HG03064 (cell line): ENCODE measurements around the gene PITPNM3.

Source experiments
- ATAC-seq: cut with Tn5 transposase; IDR thresholded peaks from one replicate; pipeline ENCODE4 v1.9.1; 2021; ENCODE audit warnings: low read depth; ENCODE audit not compliant: unreplicated experiment

The PITPNM3 gene

DNA sequence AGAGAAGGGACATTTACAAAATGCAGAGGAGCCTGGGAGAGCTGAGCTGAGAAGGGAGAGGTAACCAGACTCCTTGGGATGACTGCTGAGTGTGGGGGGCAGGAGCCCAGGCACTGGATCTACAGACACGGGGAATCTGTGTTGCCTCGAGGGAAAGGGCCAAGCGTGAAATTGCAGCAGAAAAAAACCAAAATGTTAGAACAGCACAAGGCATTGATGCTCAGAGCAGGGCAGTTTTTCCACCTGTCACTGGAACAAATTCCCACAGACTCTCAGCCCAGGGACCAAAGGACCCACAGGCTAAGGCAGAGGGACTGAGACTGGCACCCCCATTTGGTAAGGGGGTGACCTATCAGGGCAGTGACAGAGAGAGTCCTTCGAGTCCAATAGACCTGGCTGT, 2.0 kb downstream of the PITPNM3 start:
- no peak for ATAC-seq

DNA sequence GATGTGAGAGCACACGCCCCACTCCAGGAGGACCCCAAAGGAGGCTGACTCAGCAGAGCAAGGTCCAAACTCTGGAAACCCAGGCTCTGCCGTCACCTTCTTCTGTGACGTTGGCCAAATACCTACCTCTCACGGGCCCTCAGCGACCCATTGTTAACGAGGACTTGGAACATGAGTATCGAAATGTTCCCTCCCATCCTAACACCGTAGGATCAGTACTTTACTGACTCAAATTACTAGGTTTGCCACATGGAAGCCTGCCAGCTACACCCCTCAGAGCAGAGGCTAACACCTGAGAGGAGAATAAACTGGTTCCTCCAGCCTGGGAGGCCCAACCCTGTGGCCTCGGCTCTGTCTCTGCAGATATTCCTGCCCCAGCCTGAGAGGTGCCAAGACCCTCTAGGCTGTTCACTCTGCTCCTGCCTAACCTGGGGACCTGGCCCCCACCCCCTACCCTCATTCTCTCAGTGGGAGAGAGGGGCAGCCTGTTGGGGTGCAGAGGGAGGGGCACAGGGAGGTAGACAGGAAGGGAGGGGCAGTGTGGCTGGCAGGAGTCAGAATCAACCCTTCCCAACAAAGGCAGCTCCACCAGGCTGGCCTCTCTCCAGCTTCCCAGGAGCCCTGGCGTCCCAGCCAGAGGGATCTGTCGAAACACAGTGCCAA, 4.4 kb downstream of the PITPNM3 start:
- no peak for ATAC-seq

DNA sequence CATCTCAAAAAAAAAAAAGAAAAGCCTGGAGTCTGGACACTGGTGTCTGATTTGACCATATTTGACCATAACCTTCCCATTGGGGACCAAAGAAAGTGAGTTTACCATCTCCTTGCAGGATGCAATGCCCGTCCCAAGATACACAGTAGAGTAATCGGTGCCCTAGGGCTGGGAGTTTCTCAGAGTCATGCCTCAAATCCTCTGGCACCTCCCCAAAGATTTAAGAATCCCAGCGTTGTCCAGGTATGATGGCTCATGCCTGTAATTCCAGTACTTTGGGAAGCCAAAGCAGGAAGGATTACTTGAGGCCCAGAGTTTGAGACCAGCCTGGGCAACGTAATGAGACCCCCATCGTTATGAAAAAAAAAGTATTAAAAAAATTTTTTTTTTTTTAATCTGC, 5.0 kb downstream of the PITPNM3 start:
- ATAC-seq, result no peak

DNA sequence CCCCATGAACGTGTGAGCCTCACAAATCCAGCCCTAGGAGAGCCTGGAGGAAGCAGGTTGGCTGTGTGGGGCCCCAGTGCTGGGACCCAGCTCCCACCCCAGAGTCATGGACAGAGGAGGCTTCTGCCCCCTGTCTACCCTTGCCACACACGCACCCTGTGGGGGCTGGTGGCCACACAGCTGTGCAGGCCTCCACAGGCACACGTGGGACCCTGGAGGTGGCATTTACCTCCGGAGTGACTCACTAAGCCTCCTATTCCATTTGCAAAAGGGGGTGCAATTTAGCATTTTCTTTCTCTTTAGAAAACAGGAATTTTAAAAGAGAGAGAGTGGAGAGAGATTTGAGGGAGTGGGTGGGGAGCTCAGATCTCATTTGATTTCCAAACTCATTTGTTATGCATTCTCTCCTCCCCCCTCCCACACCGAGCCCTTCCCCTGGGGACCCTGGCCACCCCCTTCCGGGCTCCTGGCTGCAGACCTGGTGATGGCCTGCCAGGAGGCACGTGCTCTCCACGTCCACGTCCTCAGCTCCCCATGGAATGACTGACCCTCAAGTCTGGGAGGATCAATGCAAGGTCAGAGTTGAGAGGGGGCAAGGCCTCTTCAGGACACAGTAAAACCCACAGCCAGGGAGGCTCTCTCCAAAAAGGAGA, 6.8 kb downstream of the PITPNM3 start:
- ATAC-seq, result no peak

DNA sequence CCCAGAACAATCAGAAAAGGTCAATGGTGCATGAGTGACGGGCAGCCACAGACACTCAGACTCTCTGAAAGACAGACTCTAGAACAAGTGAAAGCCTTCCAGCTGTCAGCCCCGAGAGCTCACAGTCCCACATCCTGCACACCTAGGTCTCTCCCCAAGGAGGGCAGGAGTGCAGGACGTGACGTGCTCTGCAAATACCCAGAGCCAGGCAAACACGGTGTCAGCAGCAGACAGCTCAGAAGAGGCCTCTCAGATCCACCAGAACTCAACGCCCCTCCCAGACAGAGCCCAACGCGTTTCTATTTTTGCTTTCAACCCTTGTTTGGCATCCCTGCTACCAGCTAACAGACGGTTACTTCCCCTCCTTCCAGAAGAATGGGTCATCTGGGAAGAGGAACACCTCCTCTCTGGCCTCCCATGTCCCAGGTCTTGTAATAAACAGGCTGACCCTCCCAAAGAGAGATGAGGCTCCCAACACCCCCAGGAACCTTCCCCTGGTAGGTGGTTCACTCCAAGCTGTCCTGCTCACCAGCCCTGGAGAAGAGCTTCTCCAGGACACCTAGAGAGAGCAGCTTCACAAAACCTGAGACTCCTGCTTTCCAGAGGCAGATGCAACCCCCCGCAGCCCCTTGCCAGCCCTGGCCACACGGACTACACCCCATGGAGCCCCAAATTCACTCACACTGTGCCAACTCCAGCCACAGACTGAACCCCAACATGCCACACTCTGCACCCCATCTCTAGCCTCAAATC, 7.6 kb downstream of the PITPNM3 start:
- ATAC-seq, result no peak

DNA sequence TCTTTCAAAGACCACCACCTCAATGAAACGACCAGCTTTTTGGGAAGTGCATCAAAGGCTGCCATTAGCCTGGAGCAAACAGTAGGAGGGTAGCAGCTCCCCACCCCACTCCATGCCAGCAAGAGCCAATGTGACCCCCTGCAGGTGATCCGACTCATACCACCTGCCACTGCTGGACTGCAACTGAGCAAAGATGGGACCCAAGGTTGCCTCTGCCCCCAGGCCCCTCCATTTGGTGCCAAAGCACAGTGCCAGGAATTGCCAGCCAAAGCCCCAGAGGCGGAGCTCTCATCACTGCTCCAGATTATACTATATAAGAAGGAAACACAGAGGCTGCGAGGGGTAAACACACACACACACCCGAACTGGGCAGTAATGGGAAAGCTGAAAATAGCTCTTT, 8.3 kb downstream of the PITPNM3 start:
- no peak for ATAC-seq

DNA sequence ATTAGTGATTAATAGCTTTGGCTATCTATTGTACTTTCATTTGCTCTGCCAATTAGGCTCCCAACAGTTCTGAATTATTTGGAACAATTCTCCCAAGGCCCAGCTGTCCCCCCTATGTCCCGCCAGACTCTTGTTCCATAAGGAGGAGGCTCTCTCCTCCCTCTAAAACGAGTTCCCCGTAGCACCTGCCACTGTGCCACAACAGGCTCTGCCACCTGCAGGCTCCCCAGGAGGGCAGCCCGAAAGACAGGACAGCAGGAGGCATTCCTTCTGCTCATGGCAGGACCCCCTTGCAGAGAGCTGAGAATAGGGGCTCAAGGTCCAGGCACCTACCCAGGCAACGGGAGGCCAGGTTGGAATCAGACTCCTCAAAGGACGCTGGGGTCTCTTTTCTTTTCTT, 9.0 kb downstream of the PITPNM3 start:
- ATAC-seq, result no peak

DNA sequence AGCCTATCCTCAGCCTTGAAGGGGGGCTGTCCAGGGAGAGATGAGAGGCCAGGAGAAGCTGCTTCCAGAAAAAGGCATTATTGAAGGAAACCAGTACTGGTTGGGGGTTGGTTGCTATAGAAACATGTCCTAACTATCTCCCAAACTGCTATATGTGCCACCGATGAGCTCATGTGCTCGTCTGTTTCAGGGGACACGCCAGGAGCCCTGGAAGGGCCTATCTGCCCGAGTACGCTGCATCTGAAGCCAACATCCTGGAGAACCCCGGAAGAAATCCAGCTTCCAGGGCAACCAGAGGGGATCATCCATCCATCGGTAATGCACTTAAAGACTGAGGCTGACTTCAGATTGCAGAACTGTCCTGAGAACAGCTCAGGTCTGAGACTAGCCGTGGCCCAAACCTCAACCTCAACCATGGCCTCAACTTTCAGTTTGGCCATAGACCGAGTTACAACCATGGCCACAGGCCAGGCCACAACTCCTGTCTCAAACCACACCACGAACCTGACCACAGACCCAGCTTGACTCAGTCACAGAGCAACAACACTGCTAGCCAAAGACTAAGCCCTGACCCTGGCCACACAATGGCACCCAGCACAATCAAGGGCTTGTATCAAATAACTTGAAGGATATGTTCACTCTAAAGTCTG, 10.2 kb downstream of the PITPNM3 start:
- no peak for ATAC-seq

DNA sequence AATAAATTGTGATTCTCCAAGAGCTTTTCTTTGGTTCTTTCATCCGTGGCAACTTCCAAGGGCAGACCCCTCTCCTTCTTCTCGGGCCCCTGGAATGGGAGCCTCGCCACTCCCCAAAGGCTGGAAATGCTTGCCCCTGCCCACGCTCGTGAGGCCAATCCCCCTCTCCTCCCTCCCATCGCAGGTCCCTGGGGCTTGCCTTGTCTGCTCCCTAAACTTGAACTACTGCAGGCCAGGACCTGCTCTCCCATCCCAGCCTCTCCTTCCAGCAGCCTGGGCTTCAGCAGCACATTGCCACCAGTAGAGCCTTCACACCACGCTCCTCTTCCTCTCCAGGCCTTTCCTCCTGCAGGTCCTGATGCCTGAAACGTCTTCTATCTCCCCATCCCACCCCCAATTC, 11.1 kb downstream of the PITPNM3 start:
- ATAC-seq, result no peak

DNA sequence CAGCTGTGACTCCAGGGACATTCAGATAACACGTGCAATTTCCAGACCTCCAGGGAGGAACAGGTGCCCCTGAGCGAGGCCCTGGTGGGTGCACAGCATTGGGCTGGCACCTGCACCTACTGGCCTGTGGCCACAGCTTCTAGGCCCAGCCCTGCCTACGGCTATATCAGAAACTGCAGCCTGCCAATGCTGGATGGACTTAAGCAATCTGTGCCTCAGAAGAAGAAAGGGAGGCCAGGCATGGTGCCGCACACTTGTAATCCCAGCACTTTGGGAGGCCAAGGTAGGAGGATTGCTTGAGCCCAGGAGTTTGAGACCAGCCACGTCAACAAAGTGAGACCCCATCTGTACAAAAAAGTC, 12.4 kb downstream of the PITPNM3 start:
- no peak for ATAC-seq

DNA sequence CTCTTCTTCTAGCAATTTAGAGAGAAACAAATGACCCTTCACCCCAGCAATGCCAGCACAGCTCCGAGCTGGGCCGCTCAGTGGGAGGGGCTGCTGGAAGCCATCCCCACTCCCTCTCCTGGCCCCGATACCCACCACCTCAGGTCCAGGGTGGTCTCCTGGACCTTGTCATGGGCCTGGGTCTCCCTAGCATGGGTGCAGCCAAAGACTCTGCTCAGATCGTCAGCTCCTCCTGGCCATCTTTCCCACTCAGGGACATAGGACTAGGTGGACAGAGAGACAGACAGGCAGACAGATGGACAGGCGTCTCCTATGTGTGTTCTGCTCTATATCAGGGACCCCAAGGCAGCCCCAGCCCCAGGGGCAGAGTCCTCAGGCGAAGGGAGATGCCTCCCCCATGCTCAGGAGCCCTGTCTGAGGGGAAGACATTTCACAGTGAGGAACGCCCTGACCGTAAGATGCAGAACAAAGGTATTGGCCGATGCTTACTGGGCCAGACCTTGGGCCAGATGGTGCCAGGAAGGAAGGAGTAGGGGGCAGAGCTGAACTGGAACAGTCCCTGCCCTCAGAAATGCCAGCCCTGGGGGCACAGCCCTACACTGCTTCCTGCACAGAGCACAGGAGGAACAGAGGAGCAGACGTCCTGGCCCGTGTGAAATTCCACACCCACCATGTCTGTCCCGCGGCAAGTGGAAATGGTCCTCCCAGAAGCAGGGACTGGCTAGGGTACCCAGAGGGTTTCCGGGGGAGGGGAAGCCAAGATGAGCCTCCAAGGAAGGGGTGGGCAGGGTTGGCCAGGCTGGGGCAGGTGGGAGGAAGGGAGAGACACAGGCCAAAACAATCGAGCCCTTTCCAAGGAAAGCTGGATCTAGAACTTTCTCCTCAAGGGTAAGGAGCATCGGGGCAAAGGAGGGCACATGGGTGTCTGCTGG, 13.0 kb downstream of the PITPNM3 start:
- ATAC-seq, result no peak

DNA sequence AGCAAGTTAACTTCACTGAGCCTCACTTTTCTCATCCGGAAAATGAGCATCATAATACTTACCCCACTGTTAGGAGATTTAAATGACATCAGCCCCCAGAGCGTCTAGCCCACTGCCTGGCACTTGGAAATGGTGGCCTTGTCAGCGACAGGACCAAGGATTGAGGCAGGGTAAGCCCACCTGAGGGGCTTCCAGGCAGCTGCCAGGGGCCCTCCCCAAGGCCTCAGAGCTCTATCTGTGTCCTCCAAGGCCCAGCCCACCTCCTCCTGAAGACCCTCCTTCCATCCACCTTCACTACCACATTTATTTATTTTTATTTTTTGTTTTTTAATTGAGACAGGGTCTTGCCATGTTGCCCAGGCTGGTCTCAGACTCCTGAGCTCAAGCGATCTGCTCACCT, 13.8 kb downstream of the PITPNM3 start:
- no peak for ATAC-seq

DNA sequence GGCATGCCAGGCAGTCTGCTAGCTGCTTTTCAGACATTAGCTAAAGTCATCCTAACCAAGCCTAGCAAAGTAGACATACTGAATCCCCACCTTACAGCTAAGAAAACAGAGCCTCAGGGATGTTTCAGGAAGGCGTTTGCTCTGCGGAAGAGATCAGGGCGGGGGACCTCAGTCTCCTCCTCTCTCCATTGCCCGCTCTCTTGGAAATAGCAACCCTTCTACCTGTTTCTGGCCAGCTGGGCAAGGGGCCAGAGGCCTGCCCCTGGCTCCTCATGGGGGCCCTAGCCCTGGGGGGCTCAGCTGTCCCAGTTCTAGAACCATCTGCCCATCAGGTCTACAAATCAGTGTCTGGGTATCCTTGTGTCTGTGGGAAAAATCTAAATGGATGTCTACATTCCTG, 14.5 kb downstream of the PITPNM3 start:
- ATAC-seq, result no peak

DNA sequence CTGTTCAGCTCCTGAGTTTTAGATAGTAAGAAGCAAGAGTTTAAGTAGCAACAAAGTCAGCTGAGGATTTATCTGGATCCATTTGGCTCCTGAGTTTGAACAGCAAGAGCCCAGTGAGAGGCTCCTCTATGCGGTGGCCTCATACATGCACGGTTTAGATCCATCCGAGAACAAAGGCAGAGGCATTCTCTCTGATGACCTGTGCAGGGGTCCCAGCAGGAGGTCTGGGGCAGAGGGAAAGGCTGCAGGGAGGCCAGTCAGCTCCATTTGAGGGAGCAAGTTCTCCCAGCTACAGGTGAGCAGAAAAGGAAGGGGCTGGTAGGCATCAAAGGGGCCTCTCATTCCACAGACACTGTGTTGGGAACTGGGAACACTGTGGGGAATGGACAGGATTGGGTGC, 16.5 kb downstream of the PITPNM3 start:
- no peak for ATAC-seq

DNA sequence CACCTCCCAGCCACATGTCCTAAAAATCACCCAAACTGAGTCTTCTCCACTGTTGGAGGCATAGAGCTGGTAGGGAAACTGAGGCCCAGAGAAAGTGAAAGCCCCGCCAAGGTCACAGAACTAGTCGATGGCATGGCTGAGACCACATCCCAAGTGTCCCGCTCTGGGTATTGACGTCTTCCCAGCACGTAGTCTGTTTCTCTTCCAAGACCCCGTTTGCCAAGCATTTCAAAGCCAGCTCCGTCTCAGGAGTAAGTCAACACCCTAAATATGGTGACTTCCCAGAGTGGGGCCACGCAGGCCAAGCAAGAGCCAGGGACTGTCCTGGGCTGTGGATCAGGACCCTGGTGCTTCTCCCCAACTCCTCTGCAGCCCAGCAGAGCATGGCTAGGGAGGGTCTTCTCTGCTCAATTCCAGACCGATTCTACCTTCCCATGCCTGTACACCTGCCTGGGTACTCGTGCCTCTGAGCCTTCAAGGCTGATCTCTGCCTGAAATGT, 19.7 kb downstream of the PITPNM3 start:
- no peak for ATAC-seq

DNA sequence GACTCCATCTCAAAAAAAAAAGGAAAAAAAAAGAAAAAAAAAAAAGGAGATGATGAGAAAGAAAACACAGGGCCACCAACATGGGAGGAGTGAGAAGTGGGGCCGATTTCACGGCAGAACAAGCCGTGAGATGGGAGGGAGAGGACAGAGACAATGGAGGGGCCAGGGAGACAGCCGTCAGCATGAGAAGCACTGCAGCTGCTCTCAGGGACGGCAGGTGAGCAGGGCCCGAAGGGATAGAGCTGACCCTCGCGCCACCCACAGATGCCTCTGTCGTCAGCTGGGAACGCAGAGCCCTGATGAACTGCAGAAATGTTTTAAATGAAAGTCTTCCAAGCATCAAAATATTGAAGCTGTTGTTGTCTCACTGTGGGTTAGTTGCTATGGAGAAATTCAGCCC, 20.3 kb downstream of the PITPNM3 start:
- no peak for ATAC-seq

DNA sequence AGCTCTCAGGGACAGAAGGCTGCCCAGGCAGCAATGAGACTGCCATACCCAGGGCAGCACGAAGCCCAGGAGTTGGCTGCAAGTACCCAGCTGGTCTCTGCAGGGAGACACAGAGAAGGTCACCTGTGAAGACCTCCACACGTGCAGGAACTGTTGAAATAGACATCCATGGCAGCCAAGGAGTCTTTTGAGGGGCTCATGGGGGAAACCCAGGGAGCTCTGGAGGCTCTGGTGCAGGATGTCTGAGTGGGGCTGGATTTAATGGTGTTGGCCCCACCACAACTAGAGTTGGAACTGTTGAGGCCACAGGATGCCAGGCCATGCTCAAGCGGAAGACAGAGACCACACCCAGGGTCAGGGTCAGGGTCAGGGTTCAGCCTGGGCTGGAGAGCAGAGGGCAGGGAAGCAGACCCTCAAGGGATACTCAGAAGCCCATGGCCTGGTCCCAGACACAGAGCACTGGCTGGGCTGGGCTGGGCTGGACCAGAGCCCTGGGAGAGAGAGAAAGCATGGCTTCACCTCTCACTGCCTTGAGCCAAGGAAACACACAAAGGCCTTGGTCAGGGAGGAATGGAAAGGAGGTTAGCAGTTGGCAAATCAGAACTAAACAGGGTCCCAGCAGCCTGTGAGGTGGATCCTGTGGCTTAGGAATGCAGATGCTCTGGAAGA, 21.4 kb downstream of the PITPNM3 start:
- no peak for ATAC-seq

DNA sequence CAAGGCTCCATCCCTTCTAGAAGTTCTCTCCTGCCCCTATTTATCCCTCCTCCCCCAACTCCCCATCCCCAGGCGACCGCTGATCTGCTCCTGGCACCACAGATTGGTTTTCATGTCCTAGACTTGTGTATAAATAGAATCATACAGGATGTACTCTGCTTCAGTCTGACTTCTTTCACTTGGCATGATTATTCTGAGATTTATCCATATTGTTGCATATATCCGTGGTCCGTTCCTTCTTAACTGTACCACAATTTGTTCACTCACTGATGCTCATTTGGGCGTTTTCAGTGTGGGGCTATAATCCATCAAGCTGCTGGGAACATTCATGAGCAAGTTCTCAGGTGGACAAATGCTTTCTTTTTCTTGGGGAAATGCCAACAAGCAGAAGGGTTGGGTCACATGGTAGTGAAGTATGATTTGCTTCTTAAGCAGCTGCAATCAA, 23.9 kb downstream of the PITPNM3 start:
- no peak for ATAC-seq

DNA sequence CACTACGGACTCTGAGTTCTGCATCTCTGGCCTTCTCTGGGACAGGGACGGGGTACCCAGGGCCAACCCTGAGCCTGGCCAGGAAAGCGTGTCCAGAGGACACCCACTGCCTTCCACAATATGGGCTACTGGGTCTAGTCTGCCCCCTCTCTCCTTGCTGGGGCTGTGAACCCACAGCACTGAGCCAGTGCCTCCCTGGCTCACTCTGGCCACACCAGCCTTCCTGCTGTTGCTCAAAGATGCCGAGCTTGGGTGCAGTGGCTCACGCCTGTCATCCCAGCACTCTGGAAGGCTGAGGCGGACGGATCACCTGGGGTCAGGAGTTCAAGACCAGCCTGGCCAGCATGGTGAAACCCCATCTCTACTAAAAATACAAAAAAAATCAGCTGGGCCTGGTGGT, 24.8 kb downstream of the PITPNM3 start:
- no peak for ATAC-seq
